ENCODE data around the gene ITIH3.

GRCh38 chr3:52813810-52814209, 19.2 kb downstream of the ITIH3 start:
- TF ChIP-seq POLR2A (IDR thresholded peaks at IDR 0.05; ENCODE audit: low read length) (no peak), GATA1 (IDR thresholded peaks at IDR 0.05; ENCODE audit: low read depth, low read length) (no peak)

Measured in erythroblast (primary cell).